GM06990 (cell line): ENCODE data around the gene SIAH2.

Experiments
- DNase-seq: peaks from one replicate; pipeline ENCODE4 v3.0.0-alpha.2; 2011; ENCODE audit not compliant: insufficient read length; ENCODE audit errors: extremely low read depth
- H3K27me3 ChIP-seq: replicated peaks from 2 replicates; pipeline ENCODE4 v1.6.0; 2011; ENCODE audit warnings: low read length; ENCODE audit not compliant: control insufficient read depth, insufficient read depth
- H3K36me3 ChIP-seq: 2 replicates; pipeline ENCODE4 v1.5.1; 2011; ENCODE audit warnings: low read length; ENCODE audit not compliant: control insufficient read depth, insufficient read depth
- H3K4me3 ChIP-seq: replicated peaks from 2 replicates; pipeline ENCODE4 v1.5.1; 2011; ENCODE audit warnings: low read depth, mild to moderate bottlenecking, control low read depth, low read length
- TF ChIP-seq, protein P1 (sequence below): IDR thresholded peaks from 2 replicates; pipeline ENCODE4 v1.5.1; 2011; ENCODE audit warnings: low read length, control low read depth, mild to moderate bottlenecking, inconsistent platforms; ENCODE audit not compliant: insufficient read depth, poor library complexity, severe bottlenecking

The SIAH2 gene

GRCh38 chr3:150760431-150761200, 2.4 kb downstream of the SIAH2 start:
- peak overlapping the region; percentile 78 for H3K4me3 ChIP-seq
- H3K27me3 ChIP-seq: no peaks in the 10 kb centered on the region
- peak; percentile 37 for DNase-seq
- TF ChIP-seq, protein P1, sequence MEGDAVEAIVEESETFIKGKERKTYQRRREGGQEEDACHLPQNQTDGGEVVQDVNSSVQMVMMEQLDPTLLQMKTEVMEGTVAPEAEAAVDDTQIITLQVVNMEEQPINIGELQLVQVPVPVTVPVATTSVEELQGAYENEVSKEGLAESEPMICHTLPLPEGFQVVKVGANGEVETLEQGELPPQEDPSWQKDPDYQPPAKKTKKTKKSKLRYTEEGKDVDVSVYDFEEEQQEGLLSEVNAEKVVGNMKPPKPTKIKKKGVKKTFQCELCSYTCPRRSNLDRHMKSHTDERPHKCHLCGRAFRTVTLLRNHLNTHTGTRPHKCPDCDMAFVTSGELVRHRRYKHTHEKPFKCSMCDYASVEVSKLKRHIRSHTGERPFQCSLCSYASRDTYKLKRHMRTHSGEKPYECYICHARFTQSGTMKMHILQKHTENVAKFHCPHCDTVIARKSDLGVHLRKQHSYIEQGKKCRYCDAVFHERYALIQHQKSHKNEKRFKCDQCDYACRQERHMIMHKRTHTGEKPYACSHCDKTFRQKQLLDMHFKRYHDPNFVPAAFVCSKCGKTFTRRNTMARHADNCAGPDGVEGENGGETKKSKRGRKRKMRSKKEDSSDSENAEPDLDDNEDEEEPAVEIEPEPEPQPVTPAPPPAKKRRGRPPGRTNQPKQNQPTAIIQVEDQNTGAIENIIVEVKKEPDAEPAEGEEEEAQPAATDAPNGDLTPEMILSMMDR: no peak
- peaks cover 3% of the 10 kb centered on the region for H3K36me3 ChIP-seq

GRCh38 chr3:150759947-150760346, 3.0 kb downstream of the SIAH2 start:
- no peaks in the 10 kb centered on the region for H3K27me3 ChIP-seq
- H3K4me3 ChIP-seq: peak overlapping the region; percentile 78
- TF ChIP-seq, protein P1: no peak
- peaks cover 3% of the 10 kb centered on the region for H3K36me3 ChIP-seq
- no peak for DNase-seq

- Histone ChIP-seq H3K36me3 (peaks cover 3% of the 10 kb centered on the region), H3K4me3 (no peak overlapping the region; the same call in 1 of the 2 replicates), H3K27me3 (no peaks in the 10 kb centered on the region)
- no peak for DNase-seq
- TF ChIP-seq, protein P1: no peak
Observed at GRCh38 chr3:150759319-150759718, 3.6 kb downstream of the SIAH2 start.

DNA sequence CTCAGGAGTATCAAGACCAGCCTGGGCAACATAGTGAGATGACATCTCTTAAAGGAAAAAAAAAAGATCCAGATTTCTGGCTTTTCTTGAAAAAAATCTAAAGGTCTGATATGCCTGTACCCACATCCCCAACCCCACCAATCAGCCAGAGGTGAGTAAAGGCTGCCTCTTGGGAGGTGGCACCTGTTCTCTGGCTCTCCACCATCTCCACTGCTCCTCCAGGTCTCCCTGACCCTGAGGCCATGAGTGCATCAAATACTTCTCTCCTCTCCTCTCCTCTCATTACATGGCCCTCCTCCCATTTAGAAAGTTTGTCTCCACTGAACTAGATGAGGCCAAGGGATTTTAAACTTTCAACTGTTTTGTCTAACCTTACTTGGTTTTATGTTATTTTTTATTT, 5.2 kb downstream of the SIAH2 start:
- Histone ChIP-seq H3K4me3 (no peak overlapping the region), H3K36me3 (peaks cover 6% of the 10 kb centered on the region), H3K27me3 (no peaks in the 10 kb centered on the region)
- no peak for DNase-seq
- TF ChIP-seq, protein P1: no peak

GRCh38 chr3:150757364-150757763, 5.6 kb downstream of the SIAH2 start:
- peaks cover 8% of the 10 kb centered on the region for H3K36me3 ChIP-seq
- H3K27me3 ChIP-seq: no peaks in the 10 kb centered on the region
- H3K4me3 ChIP-seq: no peak overlapping the region
- DNase-seq: no peak
- TF ChIP-seq, protein P1: no peak
